ENCODE data around the gene AHRR. TPM values are rescaled to one million over a fixed set of nuclear protein-coding genes. Genes with fewer than 3 reads are reported as not detected.

AHRR gene
- total and polyA plus RNA-seq, 2 experiments from 2014 or later: 0.27 to 1.8 TPM

DNA sequence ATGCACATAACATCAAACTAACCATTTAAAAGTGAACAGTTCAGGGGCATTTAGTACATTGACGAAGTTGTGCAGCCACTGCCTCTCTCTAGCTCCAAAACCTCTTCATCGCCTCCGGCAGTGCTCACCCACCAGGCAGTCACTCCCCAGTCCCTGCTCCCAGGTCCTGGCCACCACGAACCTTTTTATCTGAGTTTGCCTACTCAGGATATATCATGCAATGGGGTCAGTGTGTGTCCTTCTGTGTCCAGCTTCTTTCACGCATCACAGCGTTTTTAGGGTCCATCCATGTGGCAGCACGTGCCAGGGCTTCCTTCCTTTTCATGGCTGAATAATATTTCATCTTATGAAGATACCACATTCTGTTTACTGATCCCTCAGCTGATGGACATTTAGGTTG, 4.6 kb downstream of the AHRR start:
- no peaks in the 10 kb centered on the region for H3K4me1 ChIP-seq (ENCODE audit: insufficient read depth)
- ATAC-seq: no peak
- DNase-seq (ENCODE audit: low spot score): no peak
- no peak overlapping the region for H3K4me3 ChIP-seq
- peaks cover 7% of the 10 kb centered on the region; the same call in 1 of the 2 replicates for H3F3A ChIP-seq (replicated peaks; ENCODE audit: low read depth)
- no peak overlapping the region for H3K4me2 ChIP-seq
- no peak overlapping the region for H3K4me3 Mint-ChIP-seq
- no peak overlapping the region for H3K27ac Mint-ChIP-seq
- peaks cover 32% of the 10 kb centered on the region for H3K27me3 ChIP-seq (ENCODE audit: insufficient read depth)
- H2AFZ ChIP-seq: no peak overlapping the region
- H3K27ac ChIP-seq (ENCODE audit: low read depth): no peak overlapping the region
- H3K36me3 Mint-ChIP-seq (ENCODE audit: low read depth): no peaks in the 10 kb centered on the region
- H3K9me2 ChIP-seq (ENCODE audit: insufficient read depth): no peaks in the 10 kb centered on the region
- peaks cover 4% of the 10 kb centered on the region; the same call in 1 of the 3 replicates for H3K9me3 Mint-ChIP-seq
- H3K79me2 ChIP-seq (replicated peaks; ENCODE audit: insufficient read depth): no peaks in the 10 kb centered on the region
- peaks cover 25% of the 10 kb centered on the region for H3K27me3 Mint-ChIP-seq (ENCODE audit: insufficient read depth, low read depth, poor library complexity)
- H4K20me1 ChIP-seq (replicated peaks; ENCODE audit: insufficient read depth): no peaks in the 10 kb centered on the region
- TF ChIP-seq, protein P1, sequence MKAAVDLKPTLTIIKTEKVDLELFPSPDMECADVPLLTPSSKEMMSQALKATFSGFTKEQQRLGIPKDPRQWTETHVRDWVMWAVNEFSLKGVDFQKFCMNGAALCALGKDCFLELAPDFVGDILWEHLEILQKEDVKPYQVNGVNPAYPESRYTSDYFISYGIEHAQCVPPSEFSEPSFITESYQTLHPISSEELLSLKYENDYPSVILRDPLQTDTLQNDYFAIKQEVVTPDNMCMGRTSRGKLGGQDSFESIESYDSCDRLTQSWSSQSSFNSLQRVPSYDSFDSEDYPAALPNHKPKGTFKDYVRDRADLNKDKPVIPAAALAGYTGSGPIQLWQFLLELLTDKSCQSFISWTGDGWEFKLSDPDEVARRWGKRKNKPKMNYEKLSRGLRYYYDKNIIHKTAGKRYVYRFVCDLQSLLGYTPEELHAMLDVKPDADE (IDR thresholded peaks at IDR 0.05): no peak
- no peaks in the 10 kb centered on the region for H3K36me3 ChIP-seq (ENCODE audit: insufficient read depth)
- H3K4me1 Mint-ChIP-seq: peaks cover 8% of the 10 kb centered on the region

DNA sequence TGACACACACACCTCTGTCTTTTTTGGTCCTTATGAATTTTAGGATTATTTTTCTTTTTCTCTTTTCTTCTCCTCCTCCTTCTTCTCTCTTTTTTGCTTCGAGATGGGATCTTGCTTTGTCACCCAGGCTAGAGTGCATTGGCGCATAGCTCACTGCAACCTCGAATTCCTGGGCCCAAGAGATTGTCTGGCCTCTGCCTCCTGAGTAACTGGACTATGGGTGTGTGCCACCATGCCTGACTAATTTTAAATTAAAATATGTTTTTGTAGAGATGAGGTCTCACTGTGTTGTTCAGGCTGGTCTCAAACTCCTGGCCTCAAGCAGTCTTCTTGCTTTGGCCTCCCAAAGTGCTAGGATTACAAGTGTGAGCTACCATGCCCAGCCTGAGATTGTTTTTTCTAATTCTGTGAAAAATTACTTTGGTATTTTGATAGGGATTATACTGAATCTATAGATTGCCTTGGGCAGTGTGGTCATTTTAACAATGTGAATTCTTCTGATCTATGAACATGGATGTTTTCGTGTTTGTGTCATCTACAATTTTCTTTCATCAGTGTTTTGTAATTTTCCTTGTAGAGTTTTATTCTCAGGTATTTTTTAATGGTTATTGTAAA, 7.7 kb downstream of the AHRR start:
- Histone ChIP-seq H3K4me2 (no peak overlapping the region), H3K27ac (ENCODE audit: low read depth) (no peak overlapping the region), H3K4me3 (no peak overlapping the region), H2AFZ (no peak overlapping the region), H3K79me2 (replicated peaks; ENCODE audit: insufficient read depth) (no peaks in the 10 kb centered on the region), H3F3A (replicated peaks; ENCODE audit: low read depth) (no peaks in the 10 kb centered on the region), H4K20me1 (replicated peaks; ENCODE audit: insufficient read depth) (no peaks in the 10 kb centered on the region), H3K9me2 (ENCODE audit: insufficient read depth) (no peaks in the 10 kb centered on the region), H3K36me3 (ENCODE audit: insufficient read depth) (no peaks in the 10 kb centered on the region), H3K4me1 (ENCODE audit: insufficient read depth) (no peaks in the 10 kb centered on the region), H3K27me3 (ENCODE audit: insufficient read depth) (peaks cover 3% of the 10 kb centered on the region; the same call in 1 of the 2 replicates)
- no peaks in the 10 kb centered on the region for H3K36me3 Mint-ChIP-seq (ENCODE audit: low read depth)
- H3K27me3 Mint-ChIP-seq (ENCODE audit: insufficient read depth, low read depth, poor library complexity): peaks cover 6% of the 10 kb centered on the region
- no peak overlapping the region for H3K27ac Mint-ChIP-seq
- DNase-seq (ENCODE audit: low spot score) (no peak), ATAC-seq (no peak)
- no peaks in the 10 kb centered on the region for H3K9me3 Mint-ChIP-seq
- no peaks in the 10 kb centered on the region for H3K4me1 Mint-ChIP-seq
- TF ChIP-seq EZH2phosphoT487 (IDR thresholded peaks at IDR 0.05; ENCODE audit: unreplicated experiment): no peak
- H3K4me3 Mint-ChIP-seq: no peak overlapping the region

DNA sequence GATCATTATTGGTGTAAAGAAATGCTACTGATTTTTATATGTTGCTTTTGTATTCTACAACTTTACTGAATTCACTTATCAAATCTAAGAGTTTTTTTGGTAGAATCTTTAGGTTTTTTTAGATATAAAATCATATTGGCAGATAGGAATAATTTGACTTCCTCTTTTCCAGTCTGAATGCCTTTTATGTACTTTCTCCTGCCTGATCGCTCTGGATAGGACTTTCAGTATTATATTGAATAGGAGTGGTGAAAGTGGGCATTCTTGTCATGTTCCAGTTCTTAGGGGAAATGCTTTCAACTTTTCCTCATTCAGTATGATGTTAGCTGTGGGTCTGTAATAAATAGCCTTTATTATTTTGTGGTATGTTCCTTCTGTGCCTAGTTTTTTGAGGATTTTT, 8.3 kb downstream of the AHRR start:
- Mint-ChIP-seq H3K4me1 (no peaks in the 10 kb centered on the region), H3K27me3 (ENCODE audit: insufficient read depth, low read depth, poor library complexity) (peaks cover 6% of the 10 kb centered on the region), H3K9me3 (no peaks in the 10 kb centered on the region), H3K4me3 (no peak overlapping the region), H3K36me3 (ENCODE audit: low read depth) (no peaks in the 10 kb centered on the region), H3K27ac (no peak overlapping the region)
- Histone ChIP-seq H3K79me2 (replicated peaks; ENCODE audit: insufficient read depth) (no peaks in the 10 kb centered on the region), H3K27me3 (ENCODE audit: insufficient read depth) (no peaks in the 10 kb centered on the region), H3K27ac (ENCODE audit: low read depth) (no peak overlapping the region), H3K4me2 (no peak overlapping the region), H3K4me1 (ENCODE audit: insufficient read depth) (no peaks in the 10 kb centered on the region), H2AFZ (no peak overlapping the region), H3K4me3 (no peak overlapping the region), H3K36me3 (ENCODE audit: insufficient read depth) (no peaks in the 10 kb centered on the region), H3F3A (replicated peaks; ENCODE audit: low read depth) (no peaks in the 10 kb centered on the region), H3K9me2 (ENCODE audit: insufficient read depth) (no peaks in the 10 kb centered on the region), H4K20me1 (replicated peaks; ENCODE audit: insufficient read depth) (no peaks in the 10 kb centered on the region)
- DNase-seq (ENCODE audit: low spot score) (no peak), ATAC-seq (no peak)
- TF ChIP-seq, protein P1 (IDR thresholded peaks at IDR 0.05): no peak
- TF ChIP-seq ZNF331 (CRISPR knock-in tag; IDR thresholded peaks at IDR 0.05; ENCODE audit: low read depth): no peak
- TF ChIP-seq JUNB (IDR thresholded peaks at IDR 0.05; ENCODE audit: unreplicated experiment): no peak
- TF ChIP-seq, protein P2, sequence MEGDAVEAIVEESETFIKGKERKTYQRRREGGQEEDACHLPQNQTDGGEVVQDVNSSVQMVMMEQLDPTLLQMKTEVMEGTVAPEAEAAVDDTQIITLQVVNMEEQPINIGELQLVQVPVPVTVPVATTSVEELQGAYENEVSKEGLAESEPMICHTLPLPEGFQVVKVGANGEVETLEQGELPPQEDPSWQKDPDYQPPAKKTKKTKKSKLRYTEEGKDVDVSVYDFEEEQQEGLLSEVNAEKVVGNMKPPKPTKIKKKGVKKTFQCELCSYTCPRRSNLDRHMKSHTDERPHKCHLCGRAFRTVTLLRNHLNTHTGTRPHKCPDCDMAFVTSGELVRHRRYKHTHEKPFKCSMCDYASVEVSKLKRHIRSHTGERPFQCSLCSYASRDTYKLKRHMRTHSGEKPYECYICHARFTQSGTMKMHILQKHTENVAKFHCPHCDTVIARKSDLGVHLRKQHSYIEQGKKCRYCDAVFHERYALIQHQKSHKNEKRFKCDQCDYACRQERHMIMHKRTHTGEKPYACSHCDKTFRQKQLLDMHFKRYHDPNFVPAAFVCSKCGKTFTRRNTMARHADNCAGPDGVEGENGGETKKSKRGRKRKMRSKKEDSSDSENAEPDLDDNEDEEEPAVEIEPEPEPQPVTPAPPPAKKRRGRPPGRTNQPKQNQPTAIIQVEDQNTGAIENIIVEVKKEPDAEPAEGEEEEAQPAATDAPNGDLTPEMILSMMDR (conservative IDR thresholded peaks at IDR 0.05; ENCODE audit: low read depth in 2 of 2): no peak
- TF ChIP-seq, protein P3, sequence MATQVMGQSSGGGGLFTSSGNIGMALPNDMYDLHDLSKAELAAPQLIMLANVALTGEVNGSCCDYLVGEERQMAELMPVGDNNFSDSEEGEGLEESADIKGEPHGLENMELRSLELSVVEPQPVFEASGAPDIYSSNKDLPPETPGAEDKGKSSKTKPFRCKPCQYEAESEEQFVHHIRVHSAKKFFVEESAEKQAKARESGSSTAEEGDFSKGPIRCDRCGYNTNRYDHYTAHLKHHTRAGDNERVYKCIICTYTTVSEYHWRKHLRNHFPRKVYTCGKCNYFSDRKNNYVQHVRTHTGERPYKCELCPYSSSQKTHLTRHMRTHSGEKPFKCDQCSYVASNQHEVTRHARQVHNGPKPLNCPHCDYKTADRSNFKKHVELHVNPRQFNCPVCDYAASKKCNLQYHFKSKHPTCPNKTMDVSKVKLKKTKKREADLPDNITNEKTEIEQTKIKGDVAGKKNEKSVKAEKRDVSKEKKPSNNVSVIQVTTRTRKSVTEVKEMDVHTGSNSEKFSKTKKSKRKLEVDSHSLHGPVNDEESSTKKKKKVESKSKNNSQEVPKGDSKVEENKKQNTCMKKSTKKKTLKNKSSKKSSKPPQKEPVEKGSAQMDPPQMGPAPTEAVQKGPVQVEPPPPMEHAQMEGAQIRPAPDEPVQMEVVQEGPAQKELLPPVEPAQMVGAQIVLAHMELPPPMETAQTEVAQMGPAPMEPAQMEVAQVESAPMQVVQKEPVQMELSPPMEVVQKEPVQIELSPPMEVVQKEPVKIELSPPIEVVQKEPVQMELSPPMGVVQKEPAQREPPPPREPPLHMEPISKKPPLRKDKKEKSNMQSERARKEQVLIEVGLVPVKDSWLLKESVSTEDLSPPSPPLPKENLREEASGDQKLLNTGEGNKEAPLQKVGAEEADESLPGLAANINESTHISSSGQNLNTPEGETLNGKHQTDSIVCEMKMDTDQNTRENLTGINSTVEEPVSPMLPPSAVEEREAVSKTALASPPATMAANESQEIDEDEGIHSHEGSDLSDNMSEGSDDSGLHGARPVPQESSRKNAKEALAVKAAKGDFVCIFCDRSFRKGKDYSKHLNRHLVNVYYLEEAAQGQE (IDR thresholded peaks at IDR 0.05; ENCODE audit: unreplicated experiment): no peak
- no peak for TF ChIP-seq NANOG (IDR thresholded peaks at IDR 0.05; ENCODE audit: borderline replicate concordance)
- TF ChIP-seq ZNF114 (CRISPR knock-in tag; IDR thresholded peaks at IDR 0.05): no peak
- no peak for TF ChIP-seq EZH2phosphoT487 (IDR thresholded peaks at IDR 0.05; ENCODE audit: unreplicated experiment)
- TF ChIP-seq CREB1 (CRISPR knock-in tag; IDR thresholded peaks at IDR 0.05; ENCODE audit: low read depth): no peak
- no peak for TF ChIP-seq POLR2AphosphoS5 (IDR thresholded peaks at IDR 0.05; ENCODE audit: low read depth)
- no peak for TF ChIP-seq EZH2 (IDR thresholded peaks at IDR 0.05; ENCODE audit: low read depth, unreplicated experiment)
- TF ChIP-seq STAT1 (IDR thresholded peaks at IDR 0.05; ENCODE audit: unreplicated experiment): no peak
